NCI-H1417 treated with DMSO at 0.1 percent for 48 hours (cell line): ENCODE measurements around the gene TLR9.

Experiments
- DNase-seq: peaks from one replicate; lab custom pipeline; 2025; lab: John Stamatoyannopoulos, UW

Gene TLR9

DNA sequence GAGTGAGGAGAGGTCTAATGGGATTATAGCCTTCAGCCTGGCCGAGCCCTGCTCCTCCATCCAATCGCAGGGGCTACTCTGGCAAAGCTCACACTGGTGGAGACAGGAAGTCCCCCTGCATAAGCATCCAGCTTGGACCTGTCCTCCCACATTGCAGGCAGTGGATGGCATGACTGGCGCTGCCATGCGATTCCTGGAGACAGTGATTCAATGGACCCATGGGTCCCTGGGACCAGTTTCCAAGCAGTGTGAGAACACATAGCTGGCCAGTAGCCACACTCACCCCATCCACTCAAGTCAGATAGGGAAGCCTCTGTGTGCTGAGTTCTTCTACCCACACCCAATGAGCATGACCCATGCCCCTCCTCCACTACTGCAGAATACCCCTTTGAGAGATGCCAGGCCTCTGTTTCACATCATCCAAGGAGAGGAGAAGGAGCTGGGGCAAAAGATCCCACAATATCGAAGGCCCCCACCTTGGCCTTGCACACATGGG is 53.1 kb downstream of the TLR9 start:
- no peak for DNase-seq

DNA sequence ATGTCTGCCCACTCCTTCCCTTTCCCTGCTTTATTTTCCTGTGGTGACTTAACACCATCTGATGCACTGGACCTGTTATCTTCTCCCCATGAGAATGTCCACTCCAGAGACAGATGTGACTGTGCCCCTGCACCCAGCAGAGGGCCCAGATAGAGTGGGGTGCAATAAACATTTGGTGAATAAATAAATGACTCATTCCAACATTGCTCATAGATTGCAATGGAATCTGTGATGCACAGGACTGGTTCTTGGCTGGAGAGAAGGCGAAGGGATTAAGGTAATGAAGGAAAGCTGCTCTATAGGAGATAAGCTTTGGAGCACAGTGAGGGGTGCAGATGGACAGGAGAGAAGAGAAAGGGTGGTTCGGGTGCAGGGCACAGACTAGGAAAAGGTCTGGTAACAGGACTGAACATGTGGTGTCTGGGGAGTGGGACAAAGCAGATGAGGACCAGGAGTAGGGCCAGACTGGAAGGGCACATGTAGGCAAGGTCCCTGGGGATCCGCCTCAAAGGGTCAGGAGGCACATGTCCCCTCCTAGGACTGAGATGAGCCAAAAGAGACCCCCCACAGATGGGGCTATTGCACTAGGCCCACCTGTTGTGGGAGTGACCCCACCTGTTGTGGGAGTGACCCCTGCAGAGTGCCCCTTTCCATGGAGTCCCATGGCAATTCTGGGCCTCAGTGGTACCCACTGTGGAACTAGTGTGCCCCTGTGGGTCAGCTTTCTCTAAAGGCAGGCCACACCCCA is 53.8 kb downstream of the TLR9 start:
- DNase-seq: no peak
